B cell (primary cell): ENCODE results near the gene SECTM1. TPM values are rescaled to one million over a fixed set of nuclear protein-coding genes. Genes with fewer than 3 reads are reported as not detected.

Source experiments
- ATAC-seq: fragments of 200-7000 bp; cut with Tn5 transposase; one replicate; pipeline ENCODE4 v1.10.0; 2021; ENCODE audit warnings: low read depth, mild to moderate bottlenecking, moderate number of reproducible peaks, moderate library complexity
- CTCF ChIA-PET: fragments of 350-600 bp; sonication (Branson Sonifier 250); formaldehyde crosslinking; loops from one replicate; lab custom pipeline; 2021; ENCODE audit warnings: antibody characterized with exemption, inconsistent platforms; lab: Charles Lee
- POLR2A ChIA-PET: fragments of 350-600 bp; sonication (Branson Sonifier 250); formaldehyde crosslinking; loops from one replicate; lab custom pipeline; 2021; ENCODE audit warnings: antibody characterized with exemption; lab: Charles Lee
- DNase-seq: peaks from one replicate; pipeline ENCODE4 v3.0.0; 2013
- H2AFZ ChIP-seq: 2 replicates; pipeline ENCODE4 v1.6.1; 2012; ENCODE audit warnings: mild to moderate bottlenecking, low read depth, low read length; ENCODE audit not compliant: insufficient read depth, poor library complexity, severe bottlenecking
- H3K27ac ChIP-seq, 2 donors: 1 replicate in 1 of 2; 2 replicates in 1 of 2; pipeline ENCODE4 v1.5.1; 2012 to 2013; ENCODE audit warnings: low read length in 2 of 2, mild to moderate bottlenecking in 2 of 2, moderate library complexity in 1 of 2
- H3K27me3 ChIP-seq, 4 experiments: fragments of 200-600 bp in 1 of 4; sonication (generic) in 1 of 4; replicated peaks in 1 of 4; 1 replicate in 2 of 4; 2 replicates in 2 of 4; pipeline versions ENCODE4 v1.6.1 to v1.7.0; 2013 to 2016; ENCODE audit warnings: low read length in 3 of 4, mild to moderate bottlenecking in 2 of 4, mixed read lengths in 1 of 4, moderate library complexity in 1 of 4; ENCODE audit not compliant: insufficient read depth in 4 of 4, control insufficient read depth in 3 of 4; ENCODE audit errors: control extremely low read depth in 1 of 4
- H3K36me3 ChIP-seq, 2 experiments: replicated peaks in 1 of 2; 1 replicate in 1 of 2; 2 replicates in 1 of 2; pipeline versions ENCODE4 v1.6.1 to v1.7.1; 2013; ENCODE audit warnings: low read length in 1 of 2; ENCODE audit not compliant: insufficient read depth in 2 of 2, control insufficient read depth in 1 of 2; ENCODE audit errors: control extremely low read depth in 1 of 2, extremely low read depth in 1 of 2
- H3K4me1 ChIP-seq, 2 donors: fragments of 200-600 bp in 1 of 2; sonication (generic) in 1 of 2; 1 replicate in 1 of 2; 2 replicates in 1 of 2; pipeline versions ENCODE4 v1.5.1 to v1.6.1; 2013 to 2017; ENCODE audit warnings: low read length in 2 of 2; ENCODE audit not compliant: control insufficient read depth in 2 of 2, insufficient read depth in 2 of 2
- H3K4me2 ChIP-seq: replicated peaks from 2 replicates; pipeline ENCODE3; 2012; ENCODE audit warnings: mild to moderate bottlenecking, low read depth, low read length; ENCODE audit not compliant: poor library complexity, severe bottlenecking
- H3K4me3 ChIP-seq, 5 experiments: fragments of 200-600 bp in 1 of 5; sonication (generic) in 1 of 5; 1 replicate in 3 of 5; 2 replicates in 2 of 5; pipeline versions ENCODE4 v1.5.1 to v1.7.0; 2011 to 2016; ENCODE audit warnings: low read length in 4 of 5, mild to moderate bottlenecking in 4 of 5, low read depth in 2 of 5, control low read depth in 1 of 5, moderate library complexity in 1 of 5; ENCODE audit not compliant: insufficient read depth in 1 of 5; ENCODE audit errors: control extremely low read depth in 1 of 5, extremely low read depth in 1 of 5
- H3K79me2 ChIP-seq: fragments of 200-600 bp; sonication (generic); one replicate; pipeline ENCODE4 v1.6.0; 2016; ENCODE audit warnings: low read length; ENCODE audit not compliant: control insufficient read depth, insufficient read depth
- H3K9ac ChIP-seq: fragments of 200-600 bp; sonication (generic); 2 replicates; pipeline ENCODE4 v1.6.1; 2017; ENCODE audit warnings: mild to moderate bottlenecking, low read length, moderate library complexity
- H3K9me3 ChIP-seq, 3 donors: one replicate each; pipeline versions ENCODE4 v1.6.1 to v1.7.1; 2013; ENCODE audit warnings: low read length in 2 of 3; ENCODE audit not compliant: control insufficient read depth in 2 of 3, insufficient read depth in 1 of 3; ENCODE audit errors: control extremely low read depth in 1 of 3
- H4K20me1 ChIP-seq: 2 replicates; pipeline ENCODE4 v1.6.0; 2012; ENCODE audit warnings: mild to moderate bottlenecking, low read length; ENCODE audit not compliant: insufficient read depth, control insufficient read depth, poor library complexity, severe bottlenecking
- H3K27ac Mint-ChIP-seq: one replicate; pipeline ENCODE4 v1.8.0; 2021; ENCODE audit warnings: mixed read lengths
- H3K27me3 Mint-ChIP-seq: one replicate; pipeline ENCODE4 v1.8.0; 2021; ENCODE audit warnings: mixed read lengths
- H3K4me1 Mint-ChIP-seq: one replicate; pipeline ENCODE4 v1.8.0; 2021; ENCODE audit warnings: mixed read lengths
- H3K4me3 Mint-ChIP-seq: one replicate; pipeline ENCODE4 v1.8.0; 2021; ENCODE audit warnings: mixed read lengths
- H3K9me3 Mint-ChIP-seq: one replicate; pipeline ENCODE4 v1.8.0; 2022; ENCODE audit warnings: mixed read lengths; ENCODE audit not compliant: insufficient read depth
- EZH2 ChIP-seq: IDR thresholded peaks from 2 replicates; pipeline ENCODE4 v1.6.1; 2012; ENCODE audit warnings: borderline replicate concordance, low read depth, mild to moderate bottlenecking, moderate library complexity, low read length; ENCODE audit not compliant: insufficient read depth, poor library complexity, severe bottlenecking
- WGBS: methylation state at CpG from one replicate; pipeline ENCODE4 v1.1.5; 2013; ENCODE audit warnings: missing lambda C conversion rate; ENCODE audit not compliant: insufficient coverage; 5-methylcytosine and 5-hydroxymethylcytosine counted together
- intact Hi-C: fragments of 100-400 bp; cut with micrococcal nuclease; formaldehyde crosslinking; loops from one replicate; pipeline ENCODE4 v1.10.0; 2022
- polyA plus RNA-seq: library from polyadenylated mRNA; depleted of rRNA; stranded (reverse); fragments of >200 nt; gene quantifications from 2 replicates; pipeline ENCODE4 v1.2.3, GENCODE V29; 2012
- total RNA-seq, 2 donors: library from RNA; stranded (reverse); fragments of 120-200 nt in 1 of 2; gene quantifications; 1 replicate in 1 of 2; 2 replicates in 1 of 2; pipeline versions ENCODE4 v1.2.3 to v1.2.4, GENCODE V29; 2013 to 2022
- TF ChIP-seq, protein P1 (sequence below): fragments of 200-600 bp; IDR thresholded peaks from one replicate; pipeline ENCODE4 v1.8.0; 2022; ENCODE audit warnings: antibody characterized with exemption, mild to moderate bottlenecking

The SECTM1 gene
- total and polyA plus RNA-seq, 2 donors (not counting 1 experiment from before 2014, with no cell fraction given) = 0.17 to 1.2 TPM

DNA sequence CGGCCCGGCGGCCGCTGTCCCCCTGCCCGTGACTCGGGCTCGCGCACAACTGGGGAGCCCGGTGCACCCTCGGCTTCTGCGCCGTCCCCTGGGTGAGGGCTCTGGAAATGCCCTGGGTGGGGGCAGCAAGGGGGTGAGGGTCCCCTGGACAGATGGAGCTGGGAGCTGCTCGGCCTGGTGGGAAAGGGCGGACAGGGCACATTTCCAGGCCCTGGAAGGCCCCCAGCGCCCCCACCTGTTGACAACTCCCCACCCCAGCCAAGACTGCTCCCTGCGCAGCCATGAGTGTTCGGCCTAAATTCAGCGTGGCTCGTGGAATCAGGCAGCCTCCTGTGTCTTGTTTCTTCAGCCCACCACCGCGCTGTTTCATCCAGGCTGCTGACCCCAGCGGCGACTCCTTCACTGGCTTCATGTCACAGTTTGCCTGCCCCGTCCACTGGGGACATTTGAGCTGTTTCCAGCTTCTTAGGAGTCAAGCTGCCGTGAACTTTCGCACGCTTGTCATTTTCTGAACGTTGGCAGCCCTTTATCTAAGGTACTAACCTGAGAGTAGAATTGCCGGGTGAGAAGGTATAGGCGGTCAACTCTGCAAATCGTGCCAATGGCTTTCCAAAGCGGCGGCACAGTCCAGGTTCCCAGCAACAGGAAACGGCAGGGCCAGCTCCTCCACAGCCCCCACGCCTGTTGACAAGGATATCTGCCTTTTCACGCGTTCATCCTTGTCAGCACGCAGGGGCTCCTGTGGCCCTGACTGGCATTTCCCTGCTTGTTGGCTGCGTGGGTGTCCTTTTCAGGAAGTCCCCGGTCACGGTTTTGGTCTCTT is 38.9 kb upstream of the SECTM1 start:
- peaks cover 34% of the 10 kb centered on the region for H3K27me3 Mint-ChIP-seq
- no peak overlapping the region for H3K27ac Mint-ChIP-seq
- CTCF ChIA-PET = no interaction called here

More for the DNA sequence above, 38.9 kb upstream of the SECTM1 start:
- H3K9ac ChIP-seq = no peak overlapping the region
- WGBS = 38% methylated on average over 38 of the region's 41 CpGs
- H3K79me2 ChIP-seq = no peaks in the 10 kb centered on the region
- intact Hi-C loops = no loop called here
- no peak overlapping the region for H2AFZ ChIP-seq
- TF ChIP-seq, protein P1, sequence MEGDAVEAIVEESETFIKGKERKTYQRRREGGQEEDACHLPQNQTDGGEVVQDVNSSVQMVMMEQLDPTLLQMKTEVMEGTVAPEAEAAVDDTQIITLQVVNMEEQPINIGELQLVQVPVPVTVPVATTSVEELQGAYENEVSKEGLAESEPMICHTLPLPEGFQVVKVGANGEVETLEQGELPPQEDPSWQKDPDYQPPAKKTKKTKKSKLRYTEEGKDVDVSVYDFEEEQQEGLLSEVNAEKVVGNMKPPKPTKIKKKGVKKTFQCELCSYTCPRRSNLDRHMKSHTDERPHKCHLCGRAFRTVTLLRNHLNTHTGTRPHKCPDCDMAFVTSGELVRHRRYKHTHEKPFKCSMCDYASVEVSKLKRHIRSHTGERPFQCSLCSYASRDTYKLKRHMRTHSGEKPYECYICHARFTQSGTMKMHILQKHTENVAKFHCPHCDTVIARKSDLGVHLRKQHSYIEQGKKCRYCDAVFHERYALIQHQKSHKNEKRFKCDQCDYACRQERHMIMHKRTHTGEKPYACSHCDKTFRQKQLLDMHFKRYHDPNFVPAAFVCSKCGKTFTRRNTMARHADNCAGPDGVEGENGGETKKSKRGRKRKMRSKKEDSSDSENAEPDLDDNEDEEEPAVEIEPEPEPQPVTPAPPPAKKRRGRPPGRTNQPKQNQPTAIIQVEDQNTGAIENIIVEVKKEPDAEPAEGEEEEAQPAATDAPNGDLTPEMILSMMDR = no peak
- TF ChIP-seq EZH2 = no peak
- peak overlapping the region; percentile 89 for H3K4me2 ChIP-seq
- no peaks in the 10 kb centered on the region for H4K20me1 ChIP-seq
- H3K4me3 ChIP-seq = no peak overlapping the region
- DNase-seq (peak; percentile 44), ATAC-seq (no peak)
- POLR2A ChIA-PET = no interaction called here
- H3K36me3 ChIP-seq = no peaks in the 10 kb centered on the region
- H3K4me1 Mint-ChIP-seq = peaks cover 24% of the 10 kb centered on the region
- peaks cover 23 to 27% of the 10 kb centered on the region in 2 donors for H3K4me1 ChIP-seq
- H3K4me3 Mint-ChIP-seq = peak overlapping the region; percentile 68
- peaks cover 0 to 11% (median 0%) of the 10 kb centered on the region in 3 donors for H3K9me3 ChIP-seq
- peaks cover 0 to 38% (median 14%) of the 10 kb centered on the region in 4 experiments for H3K27me3 ChIP-seq
- H3K9me3 Mint-ChIP-seq = no peaks in the 10 kb centered on the region
- H3K27ac ChIP-seq = no peak overlapping the region
